ENCODE data around the gene GAST.

GAST gene

DNA sequence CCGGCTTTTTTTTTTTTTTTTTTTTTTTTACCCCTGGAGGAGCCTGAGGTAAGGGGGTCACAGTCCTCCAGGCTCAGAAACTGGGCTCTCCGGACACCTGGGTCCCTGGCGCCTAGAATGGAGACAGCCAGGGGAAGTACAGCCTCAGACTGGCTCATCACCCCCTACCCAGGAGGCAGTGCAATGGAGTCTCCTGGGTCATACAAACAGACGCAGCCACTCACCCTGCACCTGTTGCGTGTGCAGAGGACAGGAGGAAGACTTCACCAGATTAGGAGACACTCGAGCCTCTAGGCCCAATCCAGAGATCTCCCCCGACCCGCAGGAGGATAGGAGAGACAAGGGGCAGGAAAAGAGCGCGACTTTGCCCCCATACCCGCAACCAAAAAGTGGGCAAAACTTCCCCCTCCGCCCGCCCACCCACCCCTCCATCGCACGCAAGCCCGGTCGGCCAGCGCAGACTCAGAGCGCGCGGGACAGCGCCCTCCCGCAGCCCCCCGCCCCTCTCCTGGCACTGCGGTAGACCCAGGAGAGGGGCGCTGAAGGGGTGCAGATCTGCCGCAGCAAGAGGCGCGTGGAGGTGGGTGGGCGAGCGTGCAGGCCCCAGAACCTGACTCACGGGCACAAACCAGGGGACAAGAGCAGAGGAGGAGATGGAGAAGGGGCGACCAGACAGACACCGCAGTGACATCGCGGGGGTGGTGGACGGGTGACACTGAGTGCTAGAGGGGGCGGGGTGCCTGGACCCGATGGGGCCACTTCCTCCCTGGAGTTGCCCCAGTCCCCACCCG lies 21.4 kb downstream of the GAST start:
- Histone ChIP-seq H3K27me3 (ENCODE audit: insufficient read depth, low read length) (no peaks in the 10 kb centered on the region; the same call in 1 of the 2 replicates), H3K36me3 (ENCODE audit: insufficient read depth, low read length) (no peaks in the 10 kb centered on the region), H3K79me2 (ENCODE audit: insufficient read depth, low read length) (no peaks in the 10 kb centered on the region), H3K9ac (ENCODE audit: low read length) (no peak overlapping the region), H3F3A (ENCODE audit: insufficient read depth, low read length) (no peaks in the 10 kb centered on the region), H3K4me1 (ENCODE audit: insufficient read depth, low read length, severe bottlenecking) (peaks cover 5% of the 10 kb centered on the region), H3K9me3 (ENCODE audit: low read length) (no peaks in the 10 kb centered on the region), H4K20me1 (ENCODE audit: insufficient read depth, low read length) (no peaks in the 10 kb centered on the region), H2AFZ (ENCODE audit: low read length) (no peak overlapping the region), H3K27ac (ENCODE audit: low read depth, low read length, poor library complexity, severe bottlenecking) (no peak overlapping the region), H3K4me2 (ENCODE audit: low read length) (no peak overlapping the region), H3K4me3 (ENCODE audit: low read depth, low read length, poor library complexity, severe bottlenecking) (no peak overlapping the region), H3K9me2 (ENCODE audit: low read depth, low read length) (no peaks in the 10 kb centered on the region)
- TF ChIP-seq, protein P1, sequence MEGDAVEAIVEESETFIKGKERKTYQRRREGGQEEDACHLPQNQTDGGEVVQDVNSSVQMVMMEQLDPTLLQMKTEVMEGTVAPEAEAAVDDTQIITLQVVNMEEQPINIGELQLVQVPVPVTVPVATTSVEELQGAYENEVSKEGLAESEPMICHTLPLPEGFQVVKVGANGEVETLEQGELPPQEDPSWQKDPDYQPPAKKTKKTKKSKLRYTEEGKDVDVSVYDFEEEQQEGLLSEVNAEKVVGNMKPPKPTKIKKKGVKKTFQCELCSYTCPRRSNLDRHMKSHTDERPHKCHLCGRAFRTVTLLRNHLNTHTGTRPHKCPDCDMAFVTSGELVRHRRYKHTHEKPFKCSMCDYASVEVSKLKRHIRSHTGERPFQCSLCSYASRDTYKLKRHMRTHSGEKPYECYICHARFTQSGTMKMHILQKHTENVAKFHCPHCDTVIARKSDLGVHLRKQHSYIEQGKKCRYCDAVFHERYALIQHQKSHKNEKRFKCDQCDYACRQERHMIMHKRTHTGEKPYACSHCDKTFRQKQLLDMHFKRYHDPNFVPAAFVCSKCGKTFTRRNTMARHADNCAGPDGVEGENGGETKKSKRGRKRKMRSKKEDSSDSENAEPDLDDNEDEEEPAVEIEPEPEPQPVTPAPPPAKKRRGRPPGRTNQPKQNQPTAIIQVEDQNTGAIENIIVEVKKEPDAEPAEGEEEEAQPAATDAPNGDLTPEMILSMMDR (IDR thresholded peaks at IDR 0.05; ENCODE audit: low read length): no peak
- no peak for TF ChIP-seq EZH2 (IDR thresholded peaks at IDR 0.05; ENCODE audit: borderline replicate concordance, low read length)

DNA sequence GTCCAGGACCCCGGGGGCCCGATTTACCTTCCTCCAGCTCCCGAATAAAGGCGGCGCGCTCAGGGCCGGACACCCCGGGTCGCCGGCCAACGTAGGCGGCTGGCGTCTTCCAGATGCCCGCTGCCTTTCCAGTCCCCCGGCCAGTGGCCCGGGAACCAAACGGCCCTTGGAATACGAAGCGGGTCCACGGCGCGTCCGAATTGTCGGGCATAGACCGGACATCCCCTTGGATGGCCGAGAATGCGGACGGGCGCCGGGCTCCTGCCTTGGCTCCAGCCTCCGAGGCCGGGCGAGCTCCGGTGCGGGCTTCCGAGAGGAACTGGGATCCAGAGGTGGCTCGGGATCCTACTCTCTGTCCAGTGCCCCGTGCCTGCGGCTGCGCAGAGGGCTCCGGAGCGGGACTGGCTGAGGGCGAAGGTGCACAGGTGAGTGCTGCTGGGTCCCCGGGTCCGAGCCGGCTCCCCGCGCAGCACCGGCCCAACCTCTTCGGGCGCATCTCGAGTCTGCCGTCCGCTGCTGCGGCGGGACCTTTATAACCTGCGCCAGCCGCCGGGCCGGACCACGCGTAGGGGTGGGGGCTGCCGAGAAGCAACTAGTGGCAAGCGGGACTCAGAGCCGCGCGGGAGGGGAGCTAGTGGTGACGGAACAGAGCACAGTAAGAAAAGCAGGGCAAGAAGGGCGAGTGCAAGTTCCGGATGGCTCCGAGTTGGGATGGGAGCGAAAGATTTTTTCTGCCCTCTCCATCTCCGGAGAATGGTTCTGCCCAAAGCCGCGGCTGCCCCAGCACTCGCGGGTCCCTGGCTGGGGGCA lies 22.2 kb downstream of the GAST start, which contains the start of gene HAP1:
TSS of gene HAP1 (minus strand) at position 505 of the 810 bp plus-strand sequence. CDS start at position 496, 9 bp downstream.
- Histone ChIP-seq H3K9ac (ENCODE audit: low read length) (no peak within 1 kb of the TSS), H2AFZ (ENCODE audit: low read length) (no peak within 1 kb of the TSS), H3K27ac (ENCODE audit: low read depth, low read length, poor library complexity, severe bottlenecking) (no peak within 1 kb of the TSS), H3F3A (ENCODE audit: insufficient read depth, low read length) (no peaks in the 10 kb centered on the region), H3K4me3 (ENCODE audit: low read depth, low read length, poor library complexity, severe bottlenecking) (no peak within 1 kb of the TSS), H3K4me1 (ENCODE audit: insufficient read depth, low read length, severe bottlenecking) (peaks cover 5% of the 10 kb centered on the region), H3K79me2 (ENCODE audit: insufficient read depth, low read length) (no peaks in the 10 kb centered on the region), H3K9me2 (ENCODE audit: low read depth, low read length) (no peaks in the 10 kb centered on the region), H3K27me3 (ENCODE audit: insufficient read depth, low read length) (no peaks in the 10 kb centered on the region; the same call in 1 of the 2 replicates), H3K4me2 (ENCODE audit: low read length) (no peak within 1 kb of the TSS), H3K36me3 (ENCODE audit: insufficient read depth, low read length) (no peaks in the 10 kb centered on the region), H4K20me1 (ENCODE audit: insufficient read depth, low read length) (no peaks in the 10 kb centered on the region), H3K9me3 (ENCODE audit: low read length) (no peaks in the 10 kb centered on the region)
- no peak for TF ChIP-seq EZH2 (IDR thresholded peaks at IDR 0.05; ENCODE audit: borderline replicate concordance, low read length)
- TF ChIP-seq, protein P1 (IDR thresholded peaks at IDR 0.05; ENCODE audit: low read length): no peak

DNA sequence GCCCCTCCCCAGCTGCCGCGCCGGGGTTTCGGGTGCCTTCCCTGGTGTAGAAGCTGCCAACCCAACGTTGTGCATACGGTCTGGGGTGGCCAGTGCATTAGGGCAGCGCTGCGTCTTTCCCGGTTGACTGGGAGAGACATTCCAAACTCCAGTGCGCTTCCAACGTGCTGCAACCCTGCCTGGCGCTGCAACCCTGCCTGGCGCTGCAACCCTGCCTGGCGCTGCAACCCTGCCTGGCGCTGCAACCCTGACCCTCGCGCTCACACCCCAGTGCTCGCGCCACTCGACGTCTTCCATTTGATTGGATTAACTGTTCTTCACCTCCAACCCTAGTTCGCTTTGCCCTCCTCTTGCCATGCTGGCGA lies 22.8 kb downstream of the GAST start:
- Histone ChIP-seq H3K36me3 (ENCODE audit: insufficient read depth, low read length) (no peaks in the 10 kb centered on the region), H3K9me2 (ENCODE audit: low read depth, low read length) (no peaks in the 10 kb centered on the region), H3K27me3 (ENCODE audit: insufficient read depth, low read length) (no peaks in the 10 kb centered on the region; the same call in 1 of the 2 replicates), H4K20me1 (ENCODE audit: insufficient read depth, low read length) (no peaks in the 10 kb centered on the region), H3K4me2 (ENCODE audit: low read length) (no peak overlapping the region), H3K9me3 (ENCODE audit: low read length) (no peaks in the 10 kb centered on the region), H3K4me1 (ENCODE audit: insufficient read depth, low read length, severe bottlenecking) (peaks cover 5% of the 10 kb centered on the region), H3K9ac (ENCODE audit: low read length) (no peak overlapping the region), H3K27ac (ENCODE audit: low read depth, low read length, poor library complexity, severe bottlenecking) (no peak overlapping the region), H3F3A (ENCODE audit: insufficient read depth, low read length) (no peaks in the 10 kb centered on the region), H3K4me3 (ENCODE audit: low read depth, low read length, poor library complexity, severe bottlenecking) (no peak overlapping the region), H3K79me2 (ENCODE audit: insufficient read depth, low read length) (no peaks in the 10 kb centered on the region), H2AFZ (ENCODE audit: low read length) (no peak overlapping the region)
- TF ChIP-seq, protein P1 (IDR thresholded peaks at IDR 0.05; ENCODE audit: low read length): no peak
- no peak for TF ChIP-seq EZH2 (IDR thresholded peaks at IDR 0.05; ENCODE audit: borderline replicate concordance, low read length)

Measured in OCI-LY1 (cell line).